Hepatocyte (in vitro differentiated cells): ENCODE measurements around the gene EIPR1. TPM values are rescaled to one million over a fixed set of nuclear protein-coding genes. Genes with fewer than 3 reads are reported as not detected.

ENCODE experiments used
- DNase-seq: peaks from one replicate; pipeline ENCODE4 v3.0.0-alpha.2; 2016; ENCODE audit warnings: low spot score
- H2AFZ ChIP-seq: fragments of 200-600 bp; sonication (generic); 2 replicates; pipeline ENCODE4 v1.6.0; 2016; ENCODE audit warnings: antibody characterized with exemption, mild to moderate bottlenecking
- H3K27ac ChIP-seq: fragments of 200-600 bp; sonication (generic); 2 replicates; pipeline ENCODE4 v1.5.1; 2016; ENCODE audit warnings: mild to moderate bottlenecking
- H3K27me3 ChIP-seq: fragments of 200-600 bp; sonication (generic); 2 replicates; pipeline ENCODE4 v1.6.1; 2016
- H3K36me3 ChIP-seq: fragments of 200-600 bp; sonication (generic); replicated peaks from 2 replicates; pipeline ENCODE4 v1.5.1; 2016; ENCODE audit warnings: low read depth; ENCODE audit not compliant: insufficient read depth
- H3K4me1 ChIP-seq: fragments of 200-600 bp; sonication (generic); 2 replicates; pipeline ENCODE4 v1.5.1; 2016; ENCODE audit warnings: mild to moderate bottlenecking, moderate library complexity; ENCODE audit not compliant: insufficient read depth
- H3K4me2 ChIP-seq: fragments of 200-600 bp; sonication (generic); 2 replicates; pipeline ENCODE4 v1.6.0; 2016
- H3K4me3 ChIP-seq: fragments of 200-600 bp; sonication (generic); 2 replicates; pipeline ENCODE4 v1.5.1; 2016; ENCODE audit warnings: mild to moderate bottlenecking
- H3K79me2 ChIP-seq: fragments of 200-600 bp; sonication (generic); 2 replicates; pipeline ENCODE4 v1.6.0; 2017; ENCODE audit warnings: mild to moderate bottlenecking
- H3K9me2 ChIP-seq: fragments of 200-600 bp; sonication (generic); replicated peaks from 2 replicates; pipeline ENCODE4 v1.6.0; 2017; ENCODE audit warnings: mild to moderate bottlenecking; ENCODE audit not compliant: insufficient read depth
- H3K9me3 ChIP-seq: fragments of 200-600 bp; sonication (generic); 2 replicates; pipeline ENCODE4 v1.5.1; 2016; ENCODE audit warnings: low read depth, mild to moderate bottlenecking
- H4K20me1 ChIP-seq: fragments of 200-600 bp; sonication (generic); 2 replicates; pipeline ENCODE4 v1.6.0; 2016; ENCODE audit warnings: mild to moderate bottlenecking; ENCODE audit not compliant: insufficient read depth, poor library complexity, severe bottlenecking
- EZH2 ChIP-seq: fragments of 200-600 bp; sonication (generic); IDR thresholded peaks from 2 replicates; pipeline ENCODE4 v1.6.1; 2016; ENCODE audit warnings: antibody characterized with exemption, mild to moderate bottlenecking, borderline replicate concordance
- EZH2phosphoT487 ChIP-seq: fragments of 200-600 bp; sonication (generic); IDR thresholded peaks from one replicate; pipeline ENCODE4 v1.6.1; 2018; ENCODE audit warnings: antibody characterized with exemption, mild to moderate bottlenecking, low read depth, moderate library complexity; ENCODE audit not compliant: unreplicated experiment, severe bottlenecking
- WGBS: methylation state at CpG from one replicate; pipeline ENCODE4 v1.1.6; 2016; ENCODE audit warnings: low lambda C conversion rate; ENCODE audit errors: missing lambda C conversion rate; 5-methylcytosine and 5-hydroxymethylcytosine counted together
- polyA plus RNA-seq: library from polyadenylated mRNA; unstranded; fragments of >200 nt; fragmentation: Nextera tagmentation; extraction: Ambion mirVana; gene quantifications from 2 replicates; pipeline ENCODE4 v1.2.1, GENCODE V29; 2016
- total RNA-seq: library from RNA; depleted of rRNA; stranded (reverse); fragments of >200 nt; gene quantifications from 2 replicates; pipeline ENCODE4 v1.2.3, GENCODE V29; 2014
- TF ChIP-seq, protein P1 (sequence below): fragments of 200-600 bp; sonication (generic); IDR thresholded peaks from 2 replicates; pipeline ENCODE4 v1.5.1; 2016; ENCODE audit warnings: antibody characterized with exemption, mild to moderate bottlenecking; ENCODE audit not compliant: poor library complexity

The EIPR1 gene
- total and polyA plus RNA-seq, 2 experiments from 2014 or later: 27.4 to 42.3 TPM

DNA sequence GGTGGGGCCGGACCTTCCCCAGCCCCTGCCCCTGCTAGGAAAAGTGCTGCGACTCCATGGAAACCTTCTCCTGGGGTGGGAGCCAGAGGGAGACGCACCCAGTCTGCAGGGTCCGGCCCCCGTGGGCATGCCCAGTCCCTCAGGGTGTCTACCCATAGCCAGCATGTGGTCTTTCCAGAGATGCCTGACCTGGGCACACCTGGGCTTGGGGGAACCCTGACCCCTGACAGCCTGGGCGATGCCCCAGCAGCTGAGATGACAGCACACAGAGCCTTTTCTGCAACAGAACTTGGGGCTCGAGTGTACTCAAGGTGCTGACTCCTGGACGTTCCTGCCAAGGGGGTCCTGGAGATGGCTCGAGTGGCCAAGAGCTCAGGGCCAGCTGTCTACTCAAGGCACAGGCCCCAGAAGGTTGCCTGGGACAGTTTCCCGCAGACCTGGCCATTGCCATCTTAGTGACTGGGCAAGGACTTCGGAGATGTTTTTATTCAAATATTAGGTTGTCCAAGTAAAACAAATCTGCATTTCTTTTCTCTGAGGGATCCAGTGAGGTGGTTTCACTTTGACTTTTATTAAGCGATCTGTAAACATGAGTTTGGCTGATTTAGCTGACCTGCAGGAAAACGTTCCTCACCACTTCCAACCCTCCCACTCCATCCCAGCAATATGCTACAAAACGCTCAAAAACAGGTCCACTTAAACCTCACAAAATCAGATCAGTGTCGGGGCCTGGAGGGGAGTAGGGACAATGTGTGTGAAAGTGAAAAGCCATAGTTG is 228.0 kb downstream of the EIPR1 start:
- Histone ChIP-seq H3K9me3 (no peaks in the 10 kb centered on the region), H3K4me1 (no peaks in the 10 kb centered on the region), H3K9me2 (no peaks in the 10 kb centered on the region), H3K4me2 (no peak overlapping the region), H3K79me2 (no peaks in the 10 kb centered on the region), H2AFZ (no peak overlapping the region), H3K4me3 (no peak overlapping the region), H4K20me1 (no peaks in the 10 kb centered on the region), H3K27ac (no peak overlapping the region), H3K27me3 (no peaks in the 10 kb centered on the region), H3K36me3 (no peaks in the 10 kb centered on the region)
- DNase-seq: no peak
- WGBS: 82% methylated on average over 15 of the region's 15 CpGs
- TF ChIP-seq, protein P1, sequence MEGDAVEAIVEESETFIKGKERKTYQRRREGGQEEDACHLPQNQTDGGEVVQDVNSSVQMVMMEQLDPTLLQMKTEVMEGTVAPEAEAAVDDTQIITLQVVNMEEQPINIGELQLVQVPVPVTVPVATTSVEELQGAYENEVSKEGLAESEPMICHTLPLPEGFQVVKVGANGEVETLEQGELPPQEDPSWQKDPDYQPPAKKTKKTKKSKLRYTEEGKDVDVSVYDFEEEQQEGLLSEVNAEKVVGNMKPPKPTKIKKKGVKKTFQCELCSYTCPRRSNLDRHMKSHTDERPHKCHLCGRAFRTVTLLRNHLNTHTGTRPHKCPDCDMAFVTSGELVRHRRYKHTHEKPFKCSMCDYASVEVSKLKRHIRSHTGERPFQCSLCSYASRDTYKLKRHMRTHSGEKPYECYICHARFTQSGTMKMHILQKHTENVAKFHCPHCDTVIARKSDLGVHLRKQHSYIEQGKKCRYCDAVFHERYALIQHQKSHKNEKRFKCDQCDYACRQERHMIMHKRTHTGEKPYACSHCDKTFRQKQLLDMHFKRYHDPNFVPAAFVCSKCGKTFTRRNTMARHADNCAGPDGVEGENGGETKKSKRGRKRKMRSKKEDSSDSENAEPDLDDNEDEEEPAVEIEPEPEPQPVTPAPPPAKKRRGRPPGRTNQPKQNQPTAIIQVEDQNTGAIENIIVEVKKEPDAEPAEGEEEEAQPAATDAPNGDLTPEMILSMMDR: no peak
- TF ChIP-seq EZH2: no peak
- no peak for TF ChIP-seq EZH2phosphoT487

DNA sequence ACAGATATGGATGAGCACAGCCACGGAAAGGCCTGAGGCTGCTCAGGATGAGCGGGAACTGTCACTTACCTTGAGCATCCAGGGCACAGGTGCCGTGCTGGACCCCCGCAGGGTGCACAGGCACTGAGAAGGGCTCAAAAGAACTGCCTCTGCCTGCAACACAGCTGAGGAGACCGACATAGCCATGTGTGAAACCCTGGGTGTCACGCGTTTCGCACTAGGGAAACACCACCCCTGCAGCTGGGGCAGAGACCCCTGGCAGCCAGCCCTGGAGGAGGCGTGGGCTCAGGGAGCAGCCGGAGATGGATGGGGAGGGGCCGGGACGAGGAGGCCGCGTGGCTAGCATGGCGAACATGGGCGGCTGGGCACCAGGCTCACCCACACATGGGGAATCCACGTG is 228.9 kb downstream of the EIPR1 start:
- no peak for DNase-seq
- WGBS: 95% methylated on average over 17 of the region's 17 CpGs
- Histone ChIP-seq H3K27me3 (no peaks in the 10 kb centered on the region), H3K79me2 (no peaks in the 10 kb centered on the region), H3K9me2 (no peaks in the 10 kb centered on the region), H3K4me1 (no peaks in the 10 kb centered on the region), H3K36me3 (no peaks in the 10 kb centered on the region), H4K20me1 (no peaks in the 10 kb centered on the region), H3K27ac (no peak overlapping the region), H3K4me2 (no peak overlapping the region), H3K4me3 (no peak overlapping the region), H2AFZ (no peak overlapping the region), H3K9me3 (no peaks in the 10 kb centered on the region)
- TF ChIP-seq EZH2: no peak

DNA sequence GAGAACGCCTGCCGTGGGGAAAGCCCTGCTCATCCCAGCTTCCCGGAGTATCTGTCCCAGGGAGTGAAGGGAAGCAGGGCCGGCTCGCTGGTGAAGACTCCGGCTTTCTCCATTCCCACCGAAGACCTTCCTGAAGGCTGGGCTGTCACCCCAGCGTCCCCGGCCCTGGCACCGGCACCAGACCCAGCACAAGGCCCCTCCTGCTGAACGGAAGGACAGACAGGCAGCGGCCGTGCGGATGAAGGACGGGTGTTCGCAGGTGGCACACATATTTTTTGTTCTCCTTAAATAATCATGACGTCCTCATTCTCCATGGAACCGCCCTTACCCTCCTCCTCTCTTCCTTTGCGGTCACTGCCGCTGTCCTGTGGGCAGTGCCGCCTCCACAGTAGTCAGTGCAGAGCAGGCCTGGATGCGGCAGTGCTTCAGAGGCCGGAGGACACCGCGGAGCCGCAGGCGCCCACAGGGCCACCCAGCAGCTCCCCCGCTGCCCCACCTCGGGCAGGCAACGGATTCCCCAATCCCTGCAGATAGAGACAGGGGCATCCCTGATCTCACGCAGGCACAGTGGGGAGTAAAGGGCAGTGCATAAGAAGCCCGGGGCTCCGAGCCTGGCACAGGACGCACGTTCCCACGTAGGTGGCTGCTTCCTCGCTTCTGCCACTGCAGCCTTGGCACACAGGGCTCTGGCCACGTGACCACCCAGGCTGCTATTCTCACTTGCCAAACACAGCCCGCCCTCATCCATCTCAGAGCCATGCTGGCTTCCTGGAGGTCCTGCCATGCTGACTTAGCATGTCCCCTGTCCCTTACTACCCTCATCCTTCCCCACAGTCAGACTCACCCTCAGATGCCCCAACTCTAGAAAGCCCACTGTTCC is 229.7 kb downstream of the EIPR1 start:
- Histone ChIP-seq H2AFZ (no peak overlapping the region), H3K9me3 (no peaks in the 10 kb centered on the region), H3K4me2 (no peak overlapping the region), H3K79me2 (no peaks in the 10 kb centered on the region), H3K27me3 (no peaks in the 10 kb centered on the region), H4K20me1 (no peaks in the 10 kb centered on the region), H3K36me3 (no peaks in the 10 kb centered on the region), H3K27ac (no peak overlapping the region), H3K4me1 (no peaks in the 10 kb centered on the region), H3K9me2 (no peaks in the 10 kb centered on the region), H3K4me3 (no peak overlapping the region)
- TF ChIP-seq, protein P1: no peak
- TF ChIP-seq EZH2 (no peak), EZH2phosphoT487 (no peak)
- WGBS: 95% methylated on average over 39 of the region's 39 CpGs
- DNase-seq: no peak
